ENCODE measurements around the gene DIAPH2. TPM values are rescaled to one million over a fixed set of nuclear protein-coding genes. Genes with fewer than 3 reads are reported as not detected.

The DIAPH2 gene
- total and polyA plus RNA-seq, 2 of the 13 experiments (the other 11 are each of a cell fraction or from before 2014, with no cell fraction given) = 2.1 to 8.5 TPM

GRCh38 chrX:97609357-97609756 is 924.7 kb downstream of the DIAPH2 start:
- ATAC-seq (no peak), DNase-seq (ENCODE audit: low spot score) (no peak), FAIRE-seq (no peak)
- no peak overlapping the region for H2AFZ ChIP-seq (ENCODE audit: low read length)
- H3K4me3 ChIP-seq (replicated peaks in 1 of 3; ENCODE audit: insufficient read depth in 1 of 3, low read depth in 2 of 3, low read length in 3 of 3) = no peak overlapping the region
- no peak overlapping the region for H3K4me2 ChIP-seq (ENCODE audit: low read depth, low read length)
- no TSS peak for BruUV-seq (replicated peaks)
- H3K9ac ChIP-seq (ENCODE audit: insufficient read depth, low read depth, low read length) = no peak overlapping the region
- ChIA-PET POLR2A (no interaction called here), CTCF (ENCODE audit: low intra/inter-chr PET ratio, low total read pairs) (no interaction called here)
- intact Hi-C loops (cut with micrococcal nuclease; ENCODE audit: unreplicated experiment) = no loop called here
- no peaks in the 10 kb centered on the region for H3K79me2 ChIP-seq (ENCODE audit: insufficient read depth, low read length)
- no peaks in the 10 kb centered on the region for H3K4me1 ChIP-seq (ENCODE audit: insufficient read depth, low read length)
- no peaks in the 10 kb centered on the region for H3K27me3 ChIP-seq (ENCODE audit: control insufficient read depth in 1 of 2, insufficient read depth in 2 of 2, low read length in 2 of 2)
- no peak overlapping the region for H3K27ac ChIP-seq (ENCODE audit: extremely low read length, insufficient read depth, low read length)
- H3K9me3 ChIP-seq (ENCODE audit: low read length) = no peaks in the 10 kb centered on the region
- no peaks in the 10 kb centered on the region for H4K20me1 ChIP-seq (ENCODE audit: insufficient read depth, low read length)
- H3K36me3 ChIP-seq (replicated peaks in 1 of 2; ENCODE audit: control insufficient read depth in 1 of 2, insufficient read depth in 2 of 2, low read length in 2 of 2) = no peaks in the 10 kb centered on the region
- TF ChIP-seq MIER3 (CRISPR knock-in tag; IDR thresholded peaks at IDR 0.05; ENCODE audit: borderline replicate concordance) = no peak
- TF ChIP-seq, protein P1, sequence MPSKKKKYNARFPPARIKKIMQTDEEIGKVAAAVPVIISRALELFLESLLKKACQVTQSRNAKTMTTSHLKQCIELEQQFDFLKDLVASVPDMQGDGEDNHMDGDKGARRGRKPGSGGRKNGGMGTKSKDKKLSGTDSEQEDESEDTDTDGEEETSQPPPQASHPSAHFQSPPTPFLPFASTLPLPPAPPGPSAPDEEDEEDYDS (CRISPR knock-in tag; IDR thresholded peaks at IDR 0.05) = no peak
- TF ChIP-seq E2F5 (CRISPR knock-in tag; conservative IDR thresholded peaks at IDR 0.05) = no peak
- TF ChIP-seq KMT2B (CRISPR knock-in tag; IDR thresholded peaks at IDR 0.05) = no peak
- no peak for TF ChIP-seq MZF1 (CRISPR knock-in tag; IDR thresholded peaks at IDR 0.05; ENCODE audit: borderline replicate concordance)
- TF ChIP-seq, protein P2, sequence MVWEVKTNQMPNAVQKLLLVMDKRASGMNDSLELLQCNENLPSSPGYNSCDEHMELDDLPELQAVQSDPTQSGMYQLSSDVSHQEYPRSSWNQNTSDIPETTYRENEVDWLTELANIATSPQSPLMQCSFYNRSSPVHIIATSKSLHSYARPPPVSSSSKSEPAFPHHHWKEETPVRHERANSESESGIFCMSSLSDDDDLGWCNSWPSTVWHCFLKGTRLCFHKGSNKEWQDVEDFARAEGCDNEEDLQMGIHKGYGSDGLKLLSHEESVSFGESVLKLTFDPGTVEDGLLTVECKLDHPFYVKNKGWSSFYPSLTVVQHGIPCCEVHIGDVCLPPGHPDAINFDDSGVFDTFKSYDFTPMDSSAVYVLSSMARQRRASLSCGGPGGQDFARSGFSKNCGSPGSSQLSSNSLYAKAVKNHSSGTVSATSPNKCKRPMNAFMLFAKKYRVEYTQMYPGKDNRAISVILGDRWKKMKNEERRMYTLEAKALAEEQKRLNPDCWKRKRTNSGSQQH (CRISPR knock-in tag; IDR thresholded peaks at IDR 0.05; ENCODE audit: low read depth) = no peak
- TF ChIP-seq ZNF619 (CRISPR knock-in tag; IDR thresholded peaks at IDR 0.05) = no peak
- no peak for TF ChIP-seq MTF2 (CRISPR knock-in tag; IDR thresholded peaks at IDR 0.05; ENCODE audit: borderline replicate concordance)
- TF ChIP-seq ZIK1 (CRISPR knock-in tag; IDR thresholded peaks at IDR 0.05; ENCODE audit: borderline replicate concordance, low read depth) = no peak
- TF ChIP-seq NFIC (IDR thresholded peaks at IDR 0.05; ENCODE audit: low read length) = no peak
- TF ChIP-seq MXD3 (CRISPR knock-in tag; IDR thresholded peaks at IDR 0.05) = no peak
- TF ChIP-seq ZSCAN20 (CRISPR knock-in tag; IDR thresholded peaks at IDR 0.05; ENCODE audit: borderline replicate concordance) = no peak
- no peak for TF ChIP-seq MBNL3 (CRISPR knock-in tag; conservative IDR thresholded peaks at IDR 0.05)
- TF ChIP-seq ISL2 (CRISPR knock-in tag; IDR thresholded peaks at IDR 0.05) = no peak
- TF ChIP-seq MED8 (CRISPR knock-in tag; IDR thresholded peaks at IDR 0.05; ENCODE audit: insufficient replicate concordance) = no peak
- TF ChIP-seq ZNF800 (CRISPR knock-in tag; IDR thresholded peaks at IDR 0.05) = no peak
- TF ChIP-seq CENPX (CRISPR knock-in tag; IDR thresholded peaks at IDR 0.05) = no peak
- TF ChIP-seq BRD4 (CRISPR knock-in tag; IDR thresholded peaks at IDR 0.05) = no peak
- no peak for TF ChIP-seq SP4 (CRISPR knock-in tag; IDR thresholded peaks at IDR 0.05)
- 0% methylated on average over 1 of the region's 1 CpG for WGBS (ENCODE audit: low lambda C conversion rate)
- in situ Hi-C loops (cut with HindIII; ENCODE audit: extremely low pct_ligation_motif_present, low pct_unique_long_range_greater_than_20kb) = no loop called here

Data from HepG2 (cell line).